Ascending aorta (tissue), 2 donors: Measurements from ENCODE around the gene RBBP6. TPM values are rescaled to one million over a fixed set of nuclear protein-coding genes. Genes with fewer than 3 reads are reported as not detected.
A peak's percentile ranks its signal among the peaks of the same experiment; 100 is the strongest.

ENCODE experiments used
- DNase-seq, 2 donors: peaks; one replicate each; pipeline ENCODE4 v3.0.0-alpha.2; 2019; ENCODE audit warnings: low spot score in 2 of 2
- H3K27ac ChIP-seq, 2 donors: fragments of 200-600 bp; sonication (generic); one replicate each; pipeline ENCODE4 v1.5.1; 2016 to 2017; ENCODE audit warnings: mild to moderate bottlenecking in 1 of 2
- H3K27me3 ChIP-seq: fragments of 200-600 bp; sonication (generic); one replicate; pipeline ENCODE4 v1.5.1; 2017
- H3K36me3 ChIP-seq, 2 donors: fragments of 200-600 bp; sonication (generic); one replicate each; pipeline ENCODE4 v1.5.1; 2016
- H3K4me1 ChIP-seq, 2 donors: fragments of 200-600 bp; sonication (generic); one replicate each; pipeline ENCODE4 v1.5.1; 2016 to 2017; ENCODE audit warnings: mild to moderate bottlenecking in 1 of 2
- H3K4me3 ChIP-seq, 2 donors: fragments of 200-600 bp; sonication (generic); one replicate each; pipeline ENCODE4 v1.5.1; 2016 to 2017; ENCODE audit warnings: mild to moderate bottlenecking in 1 of 2
- H3K9me3 ChIP-seq, 2 donors: fragments of 200-600 bp; sonication (generic); one replicate each; pipeline ENCODE4 v1.5.1; 2016
- intact Hi-C: fragments of 100-400 bp; cut with DNase I; formaldehyde crosslinking; loops from one replicate; pipeline ENCODE4 v1.15.1; 2023
- total RNA-seq: library from RNA; depleted of rRNA; stranded (reverse); fragments of >200 nt; gene quantifications from one replicate; pipeline ENCODE4 v1.1.0, GENCODE V29; 2016
- TF ChIP-seq, protein P1 (sequence below), 3 experiments: fragments of 200-600 bp in 2 of 3; fragments of 450-650 bp in 1 of 3; sonication (generic) in 2 of 3; IDR thresholded peaks; one replicate each; pipeline ENCODE4 v1.5.1; 2016 to 2019; ENCODE audit warnings: antibody characterized with exemption in 3 of 3, mild to moderate bottlenecking in 1 of 3, moderate library complexity in 1 of 3

The RBBP6 gene
- total RNA-seq, 1 donor from 2014 or later: 96.1 TPM

DNA sequence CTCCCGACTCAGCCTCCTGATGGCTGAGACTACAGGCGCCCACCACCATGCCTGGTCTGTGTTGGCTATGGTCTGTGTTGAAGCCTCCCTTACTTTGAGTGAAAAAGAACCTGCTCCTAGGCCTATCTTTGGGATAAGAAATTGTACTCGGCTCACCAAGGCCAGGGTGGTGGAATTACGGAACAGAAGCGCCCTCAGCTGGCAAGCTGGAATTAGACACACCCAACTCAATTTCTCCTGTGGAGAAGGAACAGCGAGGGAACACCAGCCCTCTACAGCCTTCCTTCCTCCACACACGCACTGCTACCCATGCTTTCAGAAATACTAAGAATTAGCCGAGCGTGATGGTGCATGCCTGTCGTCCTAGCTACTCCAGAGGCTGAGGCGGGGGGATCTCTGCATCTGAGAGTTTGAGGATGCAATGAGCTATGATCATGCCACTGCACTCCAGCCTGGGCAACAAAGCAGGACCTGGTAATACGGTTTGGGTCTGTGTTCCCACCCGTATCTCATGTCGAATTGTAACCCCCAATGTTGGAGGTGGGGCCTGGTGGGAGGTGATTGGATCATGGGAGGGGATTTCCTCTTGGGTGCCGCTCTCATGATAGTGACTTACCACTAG, 40.1 kb upstream of the RBBP6 start:
- Histone ChIP-seq H3K4me3 (no peak overlapping the region), H3K27ac (no peak overlapping the region), H3K9me3 (no peaks in the 10 kb centered on the region), H3K27me3 (no peaks in the 10 kb centered on the region), H3K4me1 (no peaks in the 10 kb centered on the region), H3K36me3 (no peaks in the 10 kb centered on the region)
- DNase-seq: no peak
- intact Hi-C loops: no loop called here
- TF ChIP-seq, protein P1, sequence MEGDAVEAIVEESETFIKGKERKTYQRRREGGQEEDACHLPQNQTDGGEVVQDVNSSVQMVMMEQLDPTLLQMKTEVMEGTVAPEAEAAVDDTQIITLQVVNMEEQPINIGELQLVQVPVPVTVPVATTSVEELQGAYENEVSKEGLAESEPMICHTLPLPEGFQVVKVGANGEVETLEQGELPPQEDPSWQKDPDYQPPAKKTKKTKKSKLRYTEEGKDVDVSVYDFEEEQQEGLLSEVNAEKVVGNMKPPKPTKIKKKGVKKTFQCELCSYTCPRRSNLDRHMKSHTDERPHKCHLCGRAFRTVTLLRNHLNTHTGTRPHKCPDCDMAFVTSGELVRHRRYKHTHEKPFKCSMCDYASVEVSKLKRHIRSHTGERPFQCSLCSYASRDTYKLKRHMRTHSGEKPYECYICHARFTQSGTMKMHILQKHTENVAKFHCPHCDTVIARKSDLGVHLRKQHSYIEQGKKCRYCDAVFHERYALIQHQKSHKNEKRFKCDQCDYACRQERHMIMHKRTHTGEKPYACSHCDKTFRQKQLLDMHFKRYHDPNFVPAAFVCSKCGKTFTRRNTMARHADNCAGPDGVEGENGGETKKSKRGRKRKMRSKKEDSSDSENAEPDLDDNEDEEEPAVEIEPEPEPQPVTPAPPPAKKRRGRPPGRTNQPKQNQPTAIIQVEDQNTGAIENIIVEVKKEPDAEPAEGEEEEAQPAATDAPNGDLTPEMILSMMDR (IDR thresholded peaks at IDR 0.05): no peak

DNA sequence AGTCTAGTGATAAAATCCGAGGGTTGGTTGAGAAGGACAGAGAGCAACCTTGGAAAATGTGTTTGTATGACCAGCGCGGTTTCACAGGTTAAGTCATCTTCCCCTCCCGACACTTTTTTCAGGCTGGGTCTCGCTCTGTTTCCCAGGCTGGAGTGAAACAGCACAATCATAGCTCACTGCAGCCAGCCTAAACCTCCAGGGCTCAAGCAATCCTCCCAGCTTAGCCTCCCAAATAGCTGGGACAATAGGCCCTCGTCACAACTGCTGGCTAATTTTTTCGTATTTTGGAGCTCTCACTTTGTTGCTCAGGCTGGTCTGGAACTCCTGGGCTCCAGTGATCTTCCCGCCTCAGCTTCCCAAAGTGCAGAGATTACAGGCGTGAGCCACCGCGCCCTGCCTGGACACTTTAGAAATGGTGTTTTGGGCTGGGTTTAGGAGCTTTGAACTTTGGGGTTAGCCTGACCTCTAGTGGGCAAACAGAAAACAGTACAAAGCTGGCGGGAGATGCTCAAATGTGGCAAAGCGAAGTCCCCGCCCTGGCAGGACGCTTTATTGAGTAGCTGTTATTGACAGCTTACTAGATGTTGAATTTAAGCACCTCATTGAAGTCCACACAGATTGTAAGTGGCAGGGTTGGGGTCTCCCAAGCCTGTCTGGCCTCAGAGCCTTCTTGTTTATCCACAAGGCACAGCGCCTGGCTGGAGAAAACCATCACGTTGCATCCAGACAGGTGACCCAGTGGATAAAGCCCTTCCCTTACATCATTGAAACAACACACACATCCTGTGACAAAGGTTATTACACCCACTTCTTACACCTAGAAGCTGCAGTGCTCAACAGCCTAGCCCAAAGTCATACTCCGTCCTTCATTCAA, 34.7 kb upstream of the RBBP6 start:
- TF ChIP-seq, protein P1 (IDR thresholded peaks at IDR 0.05): peak; percentile 55 to 74 (median 65)
- Histone ChIP-seq H3K27me3 (no peaks in the 10 kb centered on the region), H3K4me1 (peaks cover 0 to 2% of the 10 kb centered on the region in 2 donors), H3K27ac (no peak overlapping the region), H3K9me3 (no peaks in the 10 kb centered on the region), H3K4me3 (no peak overlapping the region), H3K36me3 (no peaks in the 10 kb centered on the region)
- DNase-seq: peak in 1 of 2 donors; percentile 72
- intact Hi-C loops: loop anchor here (10.0 kb wide), 3 partner anchors 460 to 950 kb away; partner anchors contain the start of genes EARS2 and UBFD1

DNA sequence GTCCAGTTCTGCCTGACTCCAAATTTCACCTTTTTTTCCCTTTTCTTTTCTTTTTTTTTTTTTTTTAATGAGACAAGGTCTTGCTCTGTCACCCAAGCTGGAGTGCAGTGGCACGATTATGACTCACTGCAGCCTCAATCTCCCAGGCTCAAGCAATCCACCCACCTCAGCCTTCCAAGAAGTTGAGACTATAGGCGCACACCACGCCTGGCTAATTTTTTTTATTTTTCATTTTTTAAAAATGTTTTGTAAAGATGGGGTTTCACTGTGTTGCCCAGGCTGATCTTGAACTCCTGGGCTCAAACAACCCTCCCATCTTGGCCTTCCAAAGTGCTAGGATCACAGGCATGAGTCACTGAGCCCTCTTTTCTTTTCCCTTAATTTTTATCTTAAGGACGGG, 33.4 kb upstream of the RBBP6 start:
- intact Hi-C loops: loop anchor here (10.0 kb wide), 3 partner anchors 461 to 951 kb away; partner anchors contain the start of genes EARS2 and UBFD1
- TF ChIP-seq, protein P1 (IDR thresholded peaks at IDR 0.05): no peak
- DNase-seq: no peak

DNA sequence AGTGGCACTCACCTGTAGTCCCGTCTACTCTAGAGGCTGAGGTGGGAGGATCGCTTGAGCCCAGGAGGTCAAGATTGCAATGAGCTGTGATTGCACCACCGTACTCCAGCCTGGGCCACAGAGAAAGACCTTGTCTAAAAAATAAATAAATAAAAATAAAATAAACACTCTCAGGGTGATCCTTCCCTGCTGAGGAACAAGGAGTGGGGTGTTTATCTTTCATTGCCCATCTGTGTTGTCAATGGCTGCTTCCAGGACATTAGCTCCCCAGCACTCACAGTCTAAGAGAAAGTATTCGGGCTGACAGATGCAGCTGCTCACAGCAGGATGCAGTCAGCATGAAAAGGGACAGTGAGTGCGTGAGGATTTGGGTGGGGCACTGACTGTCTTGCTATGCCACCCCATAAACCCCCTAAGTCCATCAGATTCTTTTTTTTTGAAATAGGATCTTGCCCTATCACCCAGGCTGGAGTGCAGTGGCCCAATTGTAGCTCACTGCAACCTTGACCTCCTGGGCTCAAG, 31.3 kb upstream of the RBBP6 start:
- Histone ChIP-seq H3K27me3 (no peaks in the 10 kb centered on the region), H3K27ac (peak overlapping the region; percentile 61 to 63), H3K4me3 (no peak overlapping the region), H3K36me3 (no peaks in the 10 kb centered on the region), H3K4me1 (peaks cover 0 to 2% of the 10 kb centered on the region in 2 donors), H3K9me3 (no peaks in the 10 kb centered on the region)
- intact Hi-C loops: loop anchor here (10.0 kb wide), 3 partner anchors 463 to 953 kb away; partner anchors contain the start of genes EARS2 and UBFD1
- no peak for DNase-seq
- TF ChIP-seq, protein P1 (IDR thresholded peaks at IDR 0.05): no peak

More for the DNA sequence above, 33.4 kb upstream of the RBBP6 start:
- Histone ChIP-seq H3K4me3 (no peak overlapping the region), H3K9me3 (no peaks in the 10 kb centered on the region), H3K27ac (no peak overlapping the region), H3K4me1 (peaks cover 0 to 2% of the 10 kb centered on the region in 2 donors), H3K36me3 (no peaks in the 10 kb centered on the region), H3K27me3 (no peaks in the 10 kb centered on the region)

DNA sequence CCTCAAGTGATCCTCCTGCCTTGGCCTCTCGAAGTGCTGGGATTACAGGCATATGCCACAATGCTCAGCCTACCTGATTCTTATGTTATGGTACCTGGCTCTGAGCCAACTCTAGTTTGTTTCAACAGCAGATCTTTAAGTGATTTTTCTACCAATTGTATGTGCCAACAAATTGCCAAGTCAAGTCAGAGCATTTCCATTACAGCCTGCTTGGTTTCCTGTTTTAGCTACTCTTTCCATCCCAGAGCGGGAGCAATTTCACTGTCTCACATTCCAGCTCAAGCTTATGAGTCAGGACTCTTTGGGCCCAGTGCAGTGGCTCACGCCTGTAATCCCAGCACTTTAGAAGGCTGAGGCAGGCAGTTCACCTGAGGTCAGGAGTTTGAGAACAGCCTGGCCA, 30.8 kb upstream of the RBBP6 start:
- H3K27ac ChIP-seq: peak overlapping the region; percentile 61 to 63

More for the DNA sequence above, 30.8 kb upstream of the RBBP6 start:
- DNase-seq: peak; percentile 26 to 79
- Histone ChIP-seq H3K4me3 (no peak overlapping the region), H3K36me3 (no peaks in the 10 kb centered on the region), H3K27me3 (no peaks in the 10 kb centered on the region), H3K9me3 (no peaks in the 10 kb centered on the region), H3K4me1 (peaks cover 0 to 2% of the 10 kb centered on the region in 2 donors)
- intact Hi-C loops: loop anchor here (10.0 kb wide), 3 partner anchors 464 to 954 kb away; partner anchors contain the start of genes EARS2 and UBFD1
- TF ChIP-seq, protein P1 (IDR thresholded peaks at IDR 0.05): no peak
